Measurements from ENCODE around the gene SMIM32. TPM values are rescaled to one million over a fixed set of nuclear protein-coding genes. Genes with fewer than 3 reads are reported as not detected.
A peak's percentile ranks its signal among the peaks of the same experiment; 100 is the strongest.

The SMIM32 gene
- total RNA-seq, 3 donors from 2014 or later, result not detected

DNA sequence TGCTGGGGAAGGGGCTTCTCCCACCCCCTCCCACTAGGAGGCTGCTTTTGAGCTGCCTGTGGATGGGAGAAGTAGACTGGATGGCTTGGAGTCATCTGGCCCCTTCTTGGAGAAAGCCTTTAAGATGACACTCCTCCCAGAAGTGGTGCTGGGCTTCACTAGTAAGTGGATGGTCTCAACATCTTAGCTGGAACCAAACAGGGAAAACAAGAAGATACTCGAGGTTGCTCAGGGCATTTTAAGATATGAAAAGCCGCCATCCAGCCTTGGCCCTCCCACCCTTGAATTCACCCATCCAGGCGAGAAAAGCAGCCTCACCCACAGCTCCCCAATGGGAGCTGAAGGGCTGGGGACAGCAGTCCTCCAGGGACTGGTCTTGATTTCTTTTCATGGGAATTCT lies 7.8 kb upstream of the SMIM32 start:
- ATAC-seq (no peak), DNase-seq (no peak)
- Mint-ChIP-seq H3K9me3 (no peaks in the 10 kb centered on the region), H3K27me3 (ENCODE audit: low read depth) (peaks cover 25% of the 10 kb centered on the region), H3K4me1 (ENCODE audit: low read depth) (no peaks in the 10 kb centered on the region), H3K4me3 (no peak overlapping the region), H3K36me3 (ENCODE audit: insufficient read depth) (no peaks in the 10 kb centered on the region)

DNA sequence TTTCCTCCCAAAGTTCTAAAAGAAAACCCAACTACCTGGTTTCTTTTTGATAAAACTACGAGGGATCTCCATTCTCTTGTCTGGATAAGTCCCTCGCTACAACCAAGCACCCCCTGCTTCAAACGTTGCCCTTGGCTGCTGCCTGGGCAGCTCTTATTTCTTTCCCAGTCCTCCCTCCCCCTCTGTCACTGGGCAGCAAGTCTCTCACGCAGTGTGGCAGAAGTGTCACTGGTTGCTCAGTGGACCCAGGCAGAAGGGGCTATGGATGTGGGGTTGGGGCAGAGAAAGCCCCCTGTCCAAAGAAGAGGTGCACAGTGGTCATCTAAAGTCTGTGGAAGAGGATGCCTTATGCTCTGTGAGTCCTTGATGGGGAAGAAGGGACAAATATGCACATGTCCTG lies 7.2 kb upstream of the SMIM32 start:
- DNase-seq, result no peak
- no peak for ATAC-seq
- H3K4me3 Mint-ChIP-seq, result no peak overlapping the region
- no peaks in the 10 kb centered on the region for H3K9me3 Mint-ChIP-seq
- peaks cover 32% of the 10 kb centered on the region for H3K27me3 Mint-ChIP-seq (ENCODE audit: low read depth)
- H3K36me3 Mint-ChIP-seq (ENCODE audit: insufficient read depth), result no peaks in the 10 kb centered on the region
- no peaks in the 10 kb centered on the region for H3K4me1 Mint-ChIP-seq (ENCODE audit: low read depth)

DNA sequence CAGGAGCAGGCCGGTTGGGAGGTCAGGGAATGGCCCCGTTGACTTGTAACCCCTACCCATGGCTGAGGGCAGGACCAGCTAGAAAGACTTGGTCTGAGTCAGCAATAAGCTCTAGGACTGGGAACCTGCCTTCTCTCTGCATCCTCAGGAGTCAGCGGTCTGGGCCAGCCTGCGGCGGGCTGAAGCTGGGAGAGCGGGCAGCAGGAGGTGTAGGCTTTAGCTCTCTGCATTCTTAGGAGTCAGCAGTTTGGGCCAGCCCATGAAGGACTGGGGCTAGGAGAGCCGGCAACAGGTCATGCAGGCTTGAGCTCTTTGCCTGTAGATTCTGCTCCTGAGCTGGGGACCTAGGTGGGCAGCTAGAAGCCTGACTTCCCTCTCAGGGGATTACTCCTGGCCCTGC lies 6.4 kb upstream of the SMIM32 start:
- H3K9me3 Mint-ChIP-seq, result no peaks in the 10 kb centered on the region
- no peaks in the 10 kb centered on the region for H3K36me3 Mint-ChIP-seq (ENCODE audit: insufficient read depth)
- H3K4me3 Mint-ChIP-seq, result no peak overlapping the region
- ATAC-seq, result no peak
- DNase-seq, result no peak
- H3K27me3 Mint-ChIP-seq (ENCODE audit: low read depth), result peaks cover 39% of the 10 kb centered on the region
- H3K4me1 Mint-ChIP-seq (ENCODE audit: low read depth), result no peaks in the 10 kb centered on the region

DNA sequence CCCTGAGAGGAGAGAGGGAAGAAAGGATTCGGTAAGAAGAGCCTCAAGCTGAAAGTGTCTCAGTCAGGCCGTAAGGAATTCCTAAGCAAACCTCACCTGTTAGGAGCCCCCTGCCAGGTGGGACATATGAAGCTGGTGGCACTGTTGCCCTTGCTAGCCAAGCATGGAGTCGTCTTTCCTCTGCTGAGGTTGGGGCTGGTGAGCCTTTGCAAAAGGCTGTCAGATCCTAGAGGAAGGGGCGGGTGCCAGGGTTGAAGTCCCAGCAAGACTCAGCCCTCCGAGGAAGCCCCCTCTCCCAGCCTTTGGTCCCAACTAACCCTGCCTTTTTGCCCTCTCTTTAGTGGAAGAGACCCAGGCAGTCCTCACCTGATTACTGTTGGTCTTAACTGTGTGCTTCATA lies 5.5 kb upstream of the SMIM32 start:
- Mint-ChIP-seq H3K4me1 (ENCODE audit: low read depth) (no peaks in the 10 kb centered on the region), H3K36me3 (ENCODE audit: insufficient read depth) (no peaks in the 10 kb centered on the region), H3K27me3 (ENCODE audit: low read depth) (peaks cover 46% of the 10 kb centered on the region), H3K9me3 (no peaks in the 10 kb centered on the region), H3K4me3 (no peak overlapping the region)
- no peak for ATAC-seq
- no peak for DNase-seq

DNA sequence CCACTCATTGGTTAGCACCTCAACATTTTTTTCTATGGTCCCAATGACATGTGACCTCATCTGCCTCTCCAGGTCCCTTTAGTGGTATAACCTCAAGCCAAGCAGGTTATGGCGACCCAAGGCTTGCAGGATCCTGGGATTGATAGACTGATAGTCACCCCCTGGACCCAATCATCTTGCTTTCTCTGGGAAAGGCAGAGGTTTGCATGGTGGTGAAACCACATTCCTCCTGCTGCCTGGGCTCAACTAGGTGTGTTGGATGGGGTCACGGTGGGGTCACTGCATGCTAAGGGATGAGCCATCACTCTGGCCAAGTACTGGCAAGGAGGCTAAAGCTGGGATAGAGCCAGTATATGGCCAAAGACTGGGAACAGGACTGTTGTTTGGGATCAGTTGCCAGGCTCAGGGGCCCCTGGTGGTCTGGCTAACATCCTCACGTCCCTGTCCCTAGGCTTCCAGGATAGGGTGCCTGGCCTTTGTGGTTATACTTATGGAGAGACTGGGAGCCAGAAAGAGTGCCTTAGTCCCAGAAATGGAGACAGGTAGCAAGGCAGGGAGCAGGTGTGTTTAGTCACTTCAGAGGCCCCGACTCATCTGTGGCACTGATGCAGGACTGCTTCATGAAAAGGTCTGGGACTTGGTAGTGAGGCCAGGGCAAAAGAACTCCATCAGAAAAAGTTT lies 4.6 kb upstream of the SMIM32 start:
- Mint-ChIP-seq H3K9me3 (no peaks in the 10 kb centered on the region), H3K4me1 (ENCODE audit: low read depth) (peaks cover 2% of the 10 kb centered on the region), H3K27me3 (ENCODE audit: low read depth) (peaks cover 50% of the 10 kb centered on the region), H3K4me3 (no peak overlapping the region), H3K36me3 (ENCODE audit: insufficient read depth) (no peaks in the 10 kb centered on the region)
- ATAC-seq (no peak), DNase-seq (no peak)

DNA sequence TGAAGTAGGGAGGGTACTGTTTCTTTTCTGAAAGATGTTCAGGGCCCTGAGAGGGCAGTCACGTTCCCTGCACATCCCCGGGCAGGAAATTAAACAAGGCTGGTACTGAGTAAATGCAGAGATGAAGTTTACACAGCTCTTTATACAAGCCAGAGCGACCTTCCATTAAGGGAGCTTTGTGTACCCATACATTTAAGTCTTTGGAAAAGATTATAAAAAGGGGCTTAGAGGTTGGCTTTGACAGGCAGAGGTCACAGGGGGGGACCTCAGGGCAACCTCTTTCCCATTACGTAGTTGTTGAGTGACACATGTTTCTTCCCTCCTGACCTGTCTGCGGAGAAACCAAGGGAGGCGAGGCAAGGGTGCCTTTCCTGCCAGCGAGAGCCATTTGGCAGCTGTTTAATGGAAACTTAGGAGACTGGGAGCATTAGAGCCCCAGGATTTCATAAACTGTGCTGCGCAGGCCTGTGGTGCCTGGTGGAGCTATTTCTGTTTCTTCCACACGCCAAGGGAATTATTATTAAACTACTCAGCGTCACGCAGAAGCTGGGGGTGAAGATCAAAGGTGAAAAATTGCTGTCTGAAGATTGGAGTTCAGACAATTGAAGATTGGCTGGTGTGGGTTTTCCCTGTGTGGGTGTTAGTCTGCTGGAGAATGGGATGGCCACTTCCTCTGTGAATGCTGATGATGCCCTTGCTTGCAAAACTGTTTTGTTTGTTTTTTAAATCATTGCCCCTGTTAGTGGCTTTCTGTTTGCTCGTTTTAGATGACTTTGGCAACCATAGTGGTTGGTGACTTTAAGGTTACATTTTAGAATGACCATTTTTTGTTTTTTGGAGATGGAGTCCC lies 3.2 kb upstream of the SMIM32 start:
- Mint-ChIP-seq H3K27me3 (ENCODE audit: low read depth) (peaks cover 57% of the 10 kb centered on the region), H3K36me3 (ENCODE audit: insufficient read depth) (no peaks in the 10 kb centered on the region), H3K9me3 (no peaks in the 10 kb centered on the region), H3K4me3 (no peak overlapping the region), H3K4me1 (ENCODE audit: low read depth) (peaks cover 4% of the 10 kb centered on the region)
- ATAC-seq (no peak), DNase-seq (no peak)

DNA sequence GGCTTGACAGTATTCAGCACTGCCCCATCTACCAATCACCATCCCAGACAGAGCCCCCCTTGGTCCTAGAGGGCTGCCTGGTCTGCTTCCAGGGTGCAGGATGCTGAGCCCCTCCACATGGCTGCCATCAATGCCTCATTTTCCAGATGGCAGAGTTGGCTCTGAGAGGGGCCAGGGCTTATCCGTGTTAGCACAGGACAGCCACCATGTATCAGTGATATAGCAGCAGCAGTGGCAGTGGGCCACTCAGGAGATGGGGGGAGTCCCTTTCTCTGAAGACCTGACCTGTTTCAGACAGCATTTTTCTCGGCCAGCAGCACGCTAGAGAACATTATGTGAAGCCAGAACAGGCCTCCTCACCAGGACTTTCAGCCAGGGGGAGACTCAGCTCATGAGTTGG lies 1.6 kb upstream of the SMIM32 start:
- Mint-ChIP-seq H3K36me3 (ENCODE audit: insufficient read depth) (no peaks in the 10 kb centered on the region), H3K27me3 (ENCODE audit: low read depth) (peaks cover 63% of the 10 kb centered on the region), H3K9me3 (no peaks in the 10 kb centered on the region)

DNA sequence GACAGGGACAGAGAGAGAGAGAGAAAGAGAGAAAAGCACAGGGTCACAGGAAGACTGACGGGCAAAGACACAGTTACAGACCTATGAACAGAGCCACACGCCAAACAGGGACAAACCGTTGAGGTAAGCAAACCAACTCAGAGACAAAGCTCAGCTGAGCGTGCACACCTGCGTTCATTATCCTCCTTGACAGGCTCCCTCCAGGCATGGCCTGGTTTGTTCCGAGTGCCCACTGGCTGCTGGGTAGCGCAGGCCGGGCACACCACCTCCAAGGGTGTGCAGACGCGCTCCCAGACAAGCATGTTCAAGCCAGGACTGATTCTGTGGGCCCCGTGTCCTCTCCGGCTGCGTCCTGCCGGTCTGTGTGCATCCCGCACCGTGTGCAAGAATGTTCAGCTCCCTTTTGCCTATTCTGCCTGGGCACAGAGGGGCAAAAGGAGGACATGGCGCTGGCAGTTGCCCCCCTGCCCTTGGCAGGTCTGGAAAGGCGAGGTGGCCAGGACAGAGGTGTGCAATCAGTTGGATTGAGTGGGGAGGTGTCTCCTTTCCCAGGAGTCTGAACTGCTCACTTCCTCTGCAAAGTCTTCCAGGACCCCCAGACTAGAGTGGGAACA lies 467 bp upstream of the SMIM32 start:
- DNase-seq, result no peak
- peaks cover 4% of the 10 kb centered on the region for H3K4me1 Mint-ChIP-seq (ENCODE audit: low read depth)
- no peaks in the 10 kb centered on the region for H3K9me3 Mint-ChIP-seq
- ATAC-seq, result peak; percentile 17 to 21
- H3K27me3 Mint-ChIP-seq (ENCODE audit: low read depth), result peaks cover 59% of the 10 kb centered on the region
- H3K36me3 Mint-ChIP-seq (ENCODE audit: insufficient read depth), result peaks cover 6% of the 10 kb centered on the region
- H3K4me3 Mint-ChIP-seq, result no peak overlapping the region

More for the DNA sequence above, 1.6 kb upstream of the SMIM32 start:
- Mint-ChIP-seq H3K4me3 (no peak overlapping the region), H3K4me1 (ENCODE audit: low read depth) (peaks cover 4% of the 10 kb centered on the region)
- DNase-seq, result no peak
- ATAC-seq, result no peak

DNA sequence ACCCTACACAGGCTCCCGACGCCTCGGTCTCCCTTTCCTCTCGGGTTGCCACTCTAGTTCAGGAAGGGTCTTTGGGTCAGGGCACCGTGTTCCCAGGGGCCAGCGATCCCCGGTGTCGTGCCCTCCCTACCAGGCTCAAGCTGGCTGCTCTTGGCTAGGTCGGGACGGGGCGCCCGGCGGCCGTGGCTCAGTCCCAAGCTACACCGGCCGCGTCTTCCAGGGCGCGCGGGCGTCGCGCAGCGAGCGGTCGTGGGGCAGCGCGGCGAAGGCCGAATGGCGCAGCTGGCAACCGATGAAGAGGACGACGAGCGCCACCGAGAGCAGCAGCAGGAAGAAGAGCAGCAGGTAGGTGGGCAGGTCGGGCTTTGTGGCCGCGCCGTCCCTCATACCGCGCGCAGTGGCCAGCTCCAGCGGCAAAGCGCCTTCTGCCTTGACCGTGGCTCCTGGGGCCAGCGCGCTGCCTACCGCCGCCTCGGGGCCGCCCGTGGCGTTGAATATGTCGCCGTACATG lies 892 bp downstream of the SMIM32 start:
- Mint-ChIP-seq H3K4me1 (ENCODE audit: low read depth) (peaks cover 4% of the 10 kb centered on the region), H3K36me3 (ENCODE audit: insufficient read depth) (peaks cover 12% of the 10 kb centered on the region), H3K27me3 (ENCODE audit: low read depth) (peaks cover 54% of the 10 kb centered on the region), H3K9me3 (no peaks in the 10 kb centered on the region), H3K4me3 (no peak overlapping the region)
- DNase-seq, result no peak
- no peak for ATAC-seq

DNA sequence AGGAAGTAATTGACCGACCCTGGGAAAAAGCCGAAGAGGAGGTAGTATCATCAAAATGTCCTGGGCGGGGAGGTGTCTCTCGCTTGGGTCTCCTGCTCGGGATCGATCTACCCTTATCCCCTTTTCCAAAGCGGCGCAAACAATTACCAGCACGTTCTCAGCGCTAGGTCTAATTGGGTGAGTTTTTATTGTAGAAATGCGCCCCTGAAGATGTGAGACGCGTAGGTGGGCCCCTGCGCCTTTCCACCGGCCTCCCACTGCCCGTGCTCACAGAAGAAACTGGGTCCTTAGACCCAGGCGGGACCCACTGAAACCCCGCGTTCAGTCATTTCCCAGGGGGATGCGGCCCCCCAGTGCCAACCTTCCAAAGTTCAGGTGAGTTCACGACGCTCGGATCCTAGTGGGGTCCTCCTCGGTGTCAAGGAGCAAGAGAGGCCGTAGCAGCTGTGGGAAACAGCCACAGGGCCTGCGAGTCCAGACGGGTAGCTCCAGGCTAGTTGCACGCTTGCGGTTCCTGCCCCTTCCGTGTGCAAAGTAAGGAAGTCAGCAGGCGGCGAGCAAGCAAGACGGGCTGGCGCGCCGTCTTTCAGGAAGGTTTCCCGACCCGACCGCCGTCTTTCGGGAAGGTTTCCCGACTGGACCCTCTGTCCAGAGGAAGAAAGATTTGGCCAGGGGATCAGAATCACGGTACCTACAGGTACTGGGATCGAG lies 1.5 kb downstream of the SMIM32 start:
- Mint-ChIP-seq H3K27me3 (ENCODE audit: low read depth) (peaks cover 50% of the 10 kb centered on the region), H3K4me3 (no peak overlapping the region)

DNA sequence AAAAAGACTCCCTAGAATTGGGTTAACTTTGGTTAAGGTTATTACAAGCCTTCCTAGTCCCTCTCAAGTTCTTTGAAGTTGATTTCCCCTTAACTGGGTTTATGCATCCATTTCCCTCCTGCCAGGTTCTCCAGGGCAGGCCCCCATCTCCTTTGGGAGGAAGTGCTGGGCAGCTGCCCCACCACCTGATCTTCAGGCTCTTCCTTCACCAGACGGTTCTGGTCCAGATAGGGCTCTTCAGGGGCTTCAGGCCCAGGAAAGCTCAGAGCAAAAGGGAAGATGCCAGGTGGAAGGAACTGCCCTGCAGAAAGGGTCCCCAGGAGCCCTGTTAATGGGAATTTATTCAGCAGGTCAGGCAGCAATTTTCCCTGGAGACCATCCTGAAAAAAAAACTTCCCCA lies 2.1 kb downstream of the SMIM32 start:
- ATAC-seq (no peak), DNase-seq (no peak)
- Mint-ChIP-seq H3K4me3 (no peak overlapping the region), H3K9me3 (no peaks in the 10 kb centered on the region), H3K36me3 (ENCODE audit: insufficient read depth) (peaks cover 14% of the 10 kb centered on the region), H3K4me1 (ENCODE audit: low read depth) (peaks cover 4% of the 10 kb centered on the region), H3K27me3 (ENCODE audit: low read depth) (peaks cover 46% of the 10 kb centered on the region)

More for the DNA sequence above, 1.5 kb downstream of the SMIM32 start:
- H3K9me3 Mint-ChIP-seq, result no peaks in the 10 kb centered on the region
- no peak for DNase-seq
- H3K36me3 Mint-ChIP-seq (ENCODE audit: insufficient read depth), result peaks cover 14% of the 10 kb centered on the region
- H3K4me1 Mint-ChIP-seq (ENCODE audit: low read depth), result peaks cover 4% of the 10 kb centered on the region
- no peak for ATAC-seq

DNA sequence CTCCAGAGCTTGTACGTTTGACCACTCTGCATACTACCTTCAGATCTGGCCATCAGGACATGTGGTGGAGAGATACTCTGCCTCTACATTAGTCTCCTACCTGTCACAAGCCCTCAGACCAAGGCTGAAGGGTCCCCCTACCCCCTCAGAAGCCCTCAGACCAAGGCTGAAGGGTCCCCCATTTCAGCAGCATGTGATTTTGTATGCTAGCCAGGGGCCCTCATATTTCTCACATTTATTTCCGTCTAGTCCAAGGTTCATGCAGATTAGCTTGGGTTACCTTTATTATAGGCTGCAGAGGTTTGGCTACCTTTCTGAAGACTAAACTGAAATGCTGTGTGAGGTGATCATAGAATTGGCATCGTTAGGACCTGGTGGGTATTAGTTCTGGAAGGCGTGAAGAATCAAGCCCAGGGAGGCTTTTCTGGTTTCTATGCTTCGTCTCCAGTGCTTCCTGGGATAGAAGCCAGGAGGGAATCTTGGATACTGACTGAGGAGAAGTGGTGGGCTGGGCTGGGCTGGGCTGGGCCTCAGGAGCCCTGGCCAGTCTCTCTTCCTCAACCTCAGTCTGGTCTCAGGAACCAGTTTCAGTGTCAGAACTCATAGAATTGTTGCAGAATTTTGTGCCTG lies 2.8 kb downstream of the SMIM32 start:
- ATAC-seq (no peak), DNase-seq (no peak)
- peaks cover 14% of the 10 kb centered on the region for H3K36me3 Mint-ChIP-seq (ENCODE audit: insufficient read depth)
- H3K27me3 Mint-ChIP-seq (ENCODE audit: low read depth), result peaks cover 39% of the 10 kb centered on the region
- no peaks in the 10 kb centered on the region for H3K9me3 Mint-ChIP-seq
- H3K4me3 Mint-ChIP-seq, result no peak overlapping the region
- H3K4me1 Mint-ChIP-seq (ENCODE audit: low read depth), result peaks cover 4% of the 10 kb centered on the region

DNA sequence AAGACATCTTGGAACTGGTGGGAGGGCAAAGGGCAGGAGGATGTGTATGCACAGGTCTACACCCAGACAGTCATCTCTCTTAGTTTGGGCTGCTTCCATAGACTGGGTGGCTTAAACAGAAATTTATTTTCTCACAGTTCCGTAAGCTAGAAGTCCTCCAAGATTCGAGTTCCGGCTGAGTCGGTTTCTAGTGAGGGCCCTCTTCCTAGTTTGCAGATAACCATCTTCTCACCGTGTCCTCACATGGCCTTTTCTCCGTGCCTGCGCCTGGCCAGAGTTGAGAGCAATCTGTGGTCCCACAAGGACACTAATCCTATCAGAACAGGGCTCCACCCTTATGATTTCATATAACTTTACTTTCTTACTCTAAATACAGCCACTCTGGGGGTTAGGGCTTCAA lies 4.1 kb downstream of the SMIM32 start:
- DNase-seq (no peak), ATAC-seq (no peak)
- Mint-ChIP-seq H3K9me3 (no peaks in the 10 kb centered on the region), H3K27me3 (ENCODE audit: low read depth) (peaks cover 26% of the 10 kb centered on the region), H3K4me3 (no peak overlapping the region), H3K4me1 (ENCODE audit: low read depth) (peaks cover 4% of the 10 kb centered on the region), H3K36me3 (ENCODE audit: insufficient read depth) (peaks cover 14% of the 10 kb centered on the region)

DNA sequence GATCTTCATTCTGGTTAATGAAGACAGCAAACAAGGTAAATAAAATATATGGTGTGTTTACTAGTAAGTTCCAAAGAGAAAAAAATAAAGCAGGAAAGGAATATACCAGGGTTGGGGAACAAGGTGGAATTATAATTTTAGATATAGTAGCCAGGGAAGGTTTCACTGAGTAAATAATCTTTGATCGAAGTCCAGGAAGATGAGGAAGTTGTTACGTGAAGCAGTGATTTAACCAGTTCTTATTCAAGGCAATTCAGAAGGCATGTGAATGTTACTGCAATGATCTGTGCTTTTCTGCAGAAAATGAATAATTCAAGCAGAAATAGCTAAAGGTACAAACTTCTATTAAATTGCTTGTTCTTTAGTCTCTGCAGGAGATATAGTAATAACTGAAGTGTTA lies 6.2 kb downstream of the SMIM32 start:
- Mint-ChIP-seq H3K36me3 (ENCODE audit: insufficient read depth) (peaks cover 14% of the 10 kb centered on the region), H3K4me1 (ENCODE audit: low read depth) (peaks cover 2% of the 10 kb centered on the region), H3K27me3 (ENCODE audit: low read depth) (peaks cover 16% of the 10 kb centered on the region), H3K4me3 (no peak overlapping the region), H3K9me3 (no peaks in the 10 kb centered on the region)
- DNase-seq, result no peak
- no peak for ATAC-seq

All from activated T-cell treated with anti-CD3 and anti-CD28 coated beads, Interleukin-2, amount 50 U/mL, for 4 hours (primary cell).